IPS DF 6.9 (cell line): ENCODE data around the gene PPID.

ENCODE experiments used
- DNase-seq: peaks from one replicate; pipeline ENCODE4 v3.0.0-alpha.2; 2013; ENCODE audit warnings: low read depth, low spot score
- H3K27ac ChIP-seq: one replicate; pipeline ENCODE4 v1.5.1; 2013; ENCODE audit warnings: low read length, control low read depth
- H3K27me3 ChIP-seq: 2 replicates; pipeline ENCODE4 v1.6.1; 2013; ENCODE audit warnings: mild to moderate bottlenecking, low read length; ENCODE audit not compliant: control insufficient read depth, insufficient read depth
- H3K36me3 ChIP-seq: 2 replicates; pipeline ENCODE4 v1.6.1; 2013; ENCODE audit warnings: low read length; ENCODE audit not compliant: control insufficient read depth, insufficient read depth
- H3K4me1 ChIP-seq: 2 replicates; pipeline ENCODE4 v1.6.1; 2013; ENCODE audit warnings: low read length; ENCODE audit not compliant: control insufficient read depth, insufficient read depth
- H3K4me3 ChIP-seq: 2 replicates; pipeline ENCODE4 v1.5.1; 2013; ENCODE audit warnings: mild to moderate bottlenecking, low read length
- H3K9me3 ChIP-seq: 2 replicates; pipeline ENCODE4 v1.6.1; 2013; ENCODE audit warnings: low read length, inconsistent platforms; ENCODE audit not compliant: control insufficient read depth, insufficient read depth
- WGBS: extraction: QIAGEN DNeasy Blood & Tissue Kit; methylation state at CpG from one replicate; pipeline ENCODE4 v1.1.7; 2013; ENCODE audit warnings: mixed read lengths, missing lambda C conversion rate; ENCODE audit not compliant: insufficient read length, insufficient coverage; 5-methylcytosine and 5-hydroxymethylcytosine counted together

PPID gene

DNA sequence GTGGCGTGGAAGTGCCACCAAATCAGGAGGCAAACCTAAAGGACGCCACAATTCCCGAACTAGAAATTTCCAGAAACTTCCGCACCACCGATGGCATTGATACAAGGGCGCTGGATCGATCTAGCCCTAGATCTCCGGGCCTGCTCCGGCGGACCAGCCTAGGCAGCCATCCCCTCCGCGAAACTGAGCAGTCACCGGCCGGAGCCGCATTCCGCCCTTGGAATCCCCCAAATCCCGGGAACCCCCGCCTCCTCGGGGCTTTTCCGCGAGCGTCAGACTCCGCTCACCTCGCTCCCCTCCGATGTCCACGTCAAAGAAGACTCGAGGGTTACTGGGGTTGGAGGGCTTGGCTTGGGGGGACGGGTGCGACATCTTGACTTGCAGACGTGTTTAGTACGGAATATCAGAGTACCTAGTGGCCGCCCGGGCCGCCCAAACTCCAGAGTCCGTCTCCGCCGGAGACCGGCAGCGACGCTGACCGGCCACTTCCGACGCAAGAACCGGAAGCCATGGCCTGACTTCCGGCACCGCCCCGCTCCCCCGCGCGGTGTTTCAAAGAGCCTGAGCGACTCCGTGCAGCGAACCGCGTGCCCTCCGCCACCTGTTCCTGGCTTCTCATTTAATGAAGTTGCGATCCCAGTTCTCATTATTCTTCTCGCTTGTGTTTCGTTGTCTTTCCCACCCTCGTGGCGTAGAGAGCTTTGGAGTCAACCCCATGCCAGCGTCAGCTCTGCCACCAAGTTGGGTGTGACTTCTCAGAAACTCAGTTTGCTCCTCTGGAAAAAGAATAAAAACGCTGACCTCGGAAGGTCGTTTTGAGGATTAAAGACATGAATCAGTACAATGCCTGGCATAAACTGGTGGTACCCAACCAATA lies at the start of gene PPID:
Gene PPID (minus strand): TSS at position 480 of the 877 bp plus-strand sequence. CDS start 108 bp downstream, at position 372.
- H3K9me3 ChIP-seq: no peaks in the 10 kb centered on the region
- H3K27ac ChIP-seq: no peak within 1 kb of the TSS
- H3K4me1 ChIP-seq: no peaks in the 10 kb centered on the region
- peak within 1 kb of the TSS; percentile 91; the same call in 1 of the 2 replicates for H3K4me3 ChIP-seq
- WGBS: no CpG with 5 or more reads among the region's 65 CpGs
- DNase-seq: peak; percentile 47
- H3K27me3 ChIP-seq: no peaks in the 10 kb centered on the region
- H3K36me3 ChIP-seq: peaks cover 7% of the 10 kb centered on the region; the same call in 1 of the 2 replicates

- Histone ChIP-seq H3K27me3 (no peaks in the 10 kb centered on the region), H3K36me3 (no peaks in the 10 kb centered on the region), H3K4me1 (peaks cover 2% of the 10 kb centered on the region; the same call in 1 of the 2 replicates), H3K4me3 (no peak overlapping the region), H3K9me3 (no peaks in the 10 kb centered on the region), H3K27ac (no peak overlapping the region)
- no peak for DNase-seq
- WGBS: no CpG with 5 or more reads among the region's 2 CpGs
Observed at GRCh38 chr4:158771776-158772175, 48.6 kb upstream of the PPID start.

- Histone ChIP-seq H3K27me3 (no peaks in the 10 kb centered on the region), H3K4me1 (peaks cover 2% of the 10 kb centered on the region; the same call in 1 of the 2 replicates), H3K27ac (no peak overlapping the region), H3K9me3 (no peaks in the 10 kb centered on the region), H3K36me3 (no peaks in the 10 kb centered on the region), H3K4me3 (no peak overlapping the region)
- DNase-seq: no peak
- WGBS: no CpG with 5 or more reads among the region's 5 CpGs
Observed at GRCh38 chr4:158770671-158771070, 47.5 kb upstream of the PPID start.

GRCh38 chr4:158769175-158769921 lies 46.2 kb upstream of the PPID start:
- no CpG with 5 or more reads among the region's 49 CpGs for WGBS
- no peak for DNase-seq
- no peaks in the 10 kb centered on the region for H3K9me3 ChIP-seq
- peak overlapping the region; percentile 83 for H3K4me3 ChIP-seq
- H3K27me3 ChIP-seq: no peaks in the 10 kb centered on the region
- H3K36me3 ChIP-seq: no peaks in the 10 kb centered on the region
- no peak overlapping the region for H3K27ac ChIP-seq
- H3K4me1 ChIP-seq: peaks cover 2% of the 10 kb centered on the region; the same call in 1 of the 2 replicates

DNA sequence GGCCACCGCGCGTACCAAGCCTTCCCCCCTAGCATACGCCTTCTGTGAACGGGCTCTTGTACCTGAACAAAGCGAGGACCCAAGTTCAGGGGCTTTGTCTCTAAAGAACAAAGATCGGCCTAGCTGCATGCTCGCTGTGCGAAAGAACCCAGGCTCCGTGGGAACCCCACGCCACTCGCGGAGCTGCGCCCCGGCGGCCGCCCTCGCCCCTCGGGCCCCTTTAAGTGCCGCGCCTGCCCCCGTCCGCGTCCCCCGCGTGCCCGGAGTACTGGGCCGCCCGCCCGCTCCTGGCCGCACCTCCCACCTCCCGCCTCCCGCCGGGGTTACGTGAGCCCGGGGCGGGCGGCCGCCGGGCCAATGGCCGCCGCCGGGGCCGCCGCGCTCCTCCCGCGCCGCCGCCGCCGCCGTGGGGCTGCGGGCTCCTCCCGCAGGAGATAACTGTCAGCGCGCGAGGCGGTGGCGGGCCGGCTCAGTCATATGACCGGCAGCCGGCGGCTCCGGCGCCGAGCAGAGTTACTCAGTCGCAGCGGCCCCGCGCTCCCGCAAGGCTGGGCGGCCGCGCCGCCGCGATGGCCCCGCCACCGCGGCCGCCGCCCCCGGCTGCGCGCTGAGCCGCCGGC lies 45.5 kb upstream of the PPID start, which contains the start of gene FNIP2:
Gene FNIP2 (plus strand): TSS at position 472 of the 620 bp plus-strand sequence. CDS start 187 bp downstream, outside the sequence.
- Histone ChIP-seq H3K27me3 (no peaks in the 10 kb centered on the region), H3K27ac (no peak within 1 kb of the TSS), H3K4me1 (peaks cover 2% of the 10 kb centered on the region; the same call in 1 of the 2 replicates), H3K36me3 (no peaks in the 10 kb centered on the region), H3K4me3 (peak within 1 kb of the TSS; percentile 83), H3K9me3 (no peaks in the 10 kb centered on the region)
- WGBS: no CpG with 5 or more reads among the region's 88 CpGs
- DNase-seq: peak; percentile 22

DNA sequence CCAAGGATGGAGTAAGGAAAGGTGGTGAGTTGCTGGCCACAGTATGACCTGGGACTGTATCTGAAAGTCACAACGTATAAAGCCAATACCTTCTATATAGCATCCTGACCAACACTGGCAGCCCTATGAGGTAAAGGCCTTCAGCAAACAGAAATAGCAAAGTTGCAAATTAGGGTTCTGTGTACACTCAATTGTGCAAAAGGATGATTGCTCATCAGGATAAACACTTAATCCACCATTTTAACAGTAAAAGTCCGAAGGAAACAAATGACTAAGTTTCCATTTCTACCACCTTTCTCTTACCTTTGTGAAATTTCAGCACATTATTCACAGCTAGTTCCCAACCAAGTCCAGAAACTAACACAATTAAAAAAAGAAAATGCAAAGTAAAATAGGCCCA lies 44.3 kb upstream of the PPID start:
- Histone ChIP-seq H3K4me3 (no peak overlapping the region), H3K36me3 (no peaks in the 10 kb centered on the region), H3K27me3 (no peaks in the 10 kb centered on the region), H3K9me3 (no peaks in the 10 kb centered on the region), H3K4me1 (peaks cover 2% of the 10 kb centered on the region; the same call in 1 of the 2 replicates), H3K27ac (no peak overlapping the region)
- WGBS: no CpG with 5 or more reads among the region's 2 CpGs
- no peak for DNase-seq

DNA sequence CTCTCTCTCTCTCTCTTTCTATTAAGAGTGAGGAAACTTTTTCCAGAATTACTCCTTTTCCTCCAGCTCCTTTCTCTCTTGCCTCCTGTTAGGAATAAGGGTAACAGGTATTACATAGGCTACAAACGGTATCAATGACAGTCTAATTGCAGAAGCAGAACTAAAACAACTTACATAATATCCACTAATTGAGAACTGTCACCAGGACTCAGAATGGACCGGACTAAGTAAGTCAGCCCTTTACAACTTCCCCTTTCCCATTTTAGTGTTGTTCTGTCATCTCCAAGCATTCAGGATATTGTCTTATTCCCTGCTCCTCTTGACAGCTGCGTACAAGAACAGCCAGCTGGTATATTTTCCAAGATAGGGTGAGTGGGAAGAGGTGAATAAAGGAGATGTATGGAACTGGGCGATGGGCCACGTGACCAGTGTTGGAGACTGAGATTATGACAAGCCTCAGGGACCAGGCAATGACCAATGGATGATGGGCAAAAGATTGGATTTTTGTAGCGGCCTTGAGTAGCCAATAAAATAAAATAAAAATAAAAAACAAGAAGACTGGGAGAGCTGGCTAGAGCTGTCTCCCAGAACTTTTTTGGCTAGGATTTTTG lies 43.3 kb upstream of the PPID start:
- peaks cover 2% of the 10 kb centered on the region; the same call in 1 of the 2 replicates for H3K4me1 ChIP-seq
- no peak overlapping the region for H3K4me3 ChIP-seq
- no peaks in the 10 kb centered on the region for H3K9me3 ChIP-seq
- no peaks in the 10 kb centered on the region for H3K36me3 ChIP-seq
- H3K27me3 ChIP-seq: no peaks in the 10 kb centered on the region
- H3K27ac ChIP-seq: no peak overlapping the region
- WGBS: no CpG with 5 or more reads among the region's 6 CpGs
- no peak for DNase-seq

DNA sequence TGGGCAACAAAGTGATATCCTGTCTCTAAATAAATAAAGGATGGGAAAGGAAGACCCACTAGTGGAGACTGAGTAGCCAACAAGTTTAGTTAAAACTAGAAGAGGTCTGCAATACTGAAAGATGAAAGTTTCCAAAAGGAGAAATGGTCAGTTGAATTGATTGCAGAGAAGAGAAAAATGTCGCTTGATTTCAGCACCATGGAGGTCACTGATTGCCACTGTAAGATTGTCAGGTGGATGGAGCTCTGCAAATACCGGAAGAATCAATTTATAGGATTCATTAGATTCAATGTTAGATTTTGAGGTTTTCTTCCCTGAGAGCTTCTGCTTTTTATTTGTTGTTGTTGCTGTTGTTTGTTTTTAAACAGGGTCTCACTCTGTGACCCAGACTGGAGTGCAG lies 40.3 kb upstream of the PPID start:
- no peaks in the 10 kb centered on the region for H3K9me3 ChIP-seq
- WGBS: no CpG with 5 or more reads among the region's 2 CpGs
- H3K27ac ChIP-seq: no peak overlapping the region
- H3K36me3 ChIP-seq: no peaks in the 10 kb centered on the region
- H3K4me3 ChIP-seq: no peak overlapping the region
- DNase-seq: no peak
- H3K27me3 ChIP-seq: no peaks in the 10 kb centered on the region
- H3K4me1 ChIP-seq: peaks cover 2% of the 10 kb centered on the region; the same call in 1 of the 2 replicates

DNA sequence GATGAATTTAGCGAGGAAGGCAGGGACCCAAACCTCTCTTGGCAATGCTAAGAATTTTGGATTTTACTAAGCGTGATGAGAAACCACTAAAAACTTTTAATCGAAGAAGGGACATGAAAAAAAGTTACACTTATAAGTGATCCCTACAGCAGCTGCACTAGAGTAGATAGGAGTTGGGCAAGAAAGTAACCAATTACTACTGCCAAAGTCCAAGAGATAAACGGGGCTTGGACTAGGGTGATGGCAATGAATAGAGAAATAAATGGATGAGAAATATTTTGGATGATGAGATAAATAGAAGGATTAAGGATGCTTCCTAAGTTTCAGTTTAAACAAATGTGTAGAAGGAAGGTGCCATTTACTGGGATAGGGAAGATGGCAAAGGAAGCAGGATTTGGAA lies 39.4 kb upstream of the PPID start:
- WGBS: 100% methylated on average over 1 of the region's 4 CpGs
- H3K4me3 ChIP-seq: no peak overlapping the region
- H3K27ac ChIP-seq: no peak overlapping the region
- no peaks in the 10 kb centered on the region for H3K4me1 ChIP-seq
- DNase-seq: no peak
- no peaks in the 10 kb centered on the region for H3K36me3 ChIP-seq
- no peaks in the 10 kb centered on the region for H3K27me3 ChIP-seq
- H3K9me3 ChIP-seq: no peaks in the 10 kb centered on the region; the same call in 1 of the 2 replicates

DNA sequence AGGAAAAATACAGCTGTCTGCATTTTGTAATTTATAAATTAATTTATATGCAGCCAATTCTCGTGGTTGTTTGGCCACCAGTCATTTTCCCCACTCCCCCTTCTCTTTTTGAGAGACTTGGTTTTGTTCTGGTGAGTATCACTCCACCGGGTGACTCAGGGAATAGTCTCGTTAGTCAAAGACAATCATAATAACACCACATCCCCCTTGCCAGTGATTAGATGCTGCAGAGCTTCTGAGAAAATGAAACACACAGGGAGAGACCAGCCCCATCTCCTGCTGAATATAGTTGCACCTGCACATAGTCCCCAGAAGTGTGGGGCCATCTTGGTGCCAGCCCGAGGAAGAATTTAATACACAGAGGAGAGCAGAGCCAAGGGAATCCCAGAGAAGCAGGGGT lies 37.7 kb upstream of the PPID start:
- no CpG with 5 or more reads among the region's 4 CpGs for WGBS
- Histone ChIP-seq H3K36me3 (no peaks in the 10 kb centered on the region), H3K27me3 (no peaks in the 10 kb centered on the region), H3K4me3 (no peak overlapping the region), H3K9me3 (no peaks in the 10 kb centered on the region; the same call in 1 of the 2 replicates), H3K27ac (no peak overlapping the region), H3K4me1 (no peaks in the 10 kb centered on the region)
- no peak for DNase-seq
